GM21526 (cell line): Measurements from ENCODE around the gene ARHGEF25.
"Not testable (repeated sequence)": the region's sequence is repeated elsewhere in the genome, so short reads cannot be mapped to it uniquely, and the experiment has no call there.

Source experiments
- ATAC-seq: cut with Tn5 transposase; IDR thresholded peaks from one replicate; pipeline ENCODE4 v1.9.1; 2021; ENCODE audit warnings: moderate library complexity; ENCODE audit not compliant: unreplicated experiment, low FRiP score

ARHGEF25 gene

DNA sequence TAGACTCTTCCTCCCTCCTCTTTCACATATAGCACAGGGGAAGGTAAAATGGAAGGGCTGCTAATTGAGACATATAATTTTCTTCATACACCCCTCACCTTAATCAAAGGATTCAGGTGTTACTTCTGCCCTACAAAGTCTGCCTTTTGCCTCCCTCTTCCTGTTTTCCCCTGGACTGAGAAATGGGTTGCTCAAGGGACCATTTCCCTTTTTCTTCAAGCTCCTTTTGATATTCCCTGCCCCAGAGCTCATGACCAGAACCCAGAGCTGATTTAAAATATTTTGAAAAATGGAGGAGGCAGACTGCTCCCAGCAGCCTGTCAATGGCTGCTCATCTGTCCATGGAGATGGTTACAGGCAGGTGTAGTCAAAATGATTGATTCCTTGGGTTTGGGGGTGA lies 26.5 kb upstream of the ARHGEF25 start:
- no peak for ATAC-seq

DNA sequence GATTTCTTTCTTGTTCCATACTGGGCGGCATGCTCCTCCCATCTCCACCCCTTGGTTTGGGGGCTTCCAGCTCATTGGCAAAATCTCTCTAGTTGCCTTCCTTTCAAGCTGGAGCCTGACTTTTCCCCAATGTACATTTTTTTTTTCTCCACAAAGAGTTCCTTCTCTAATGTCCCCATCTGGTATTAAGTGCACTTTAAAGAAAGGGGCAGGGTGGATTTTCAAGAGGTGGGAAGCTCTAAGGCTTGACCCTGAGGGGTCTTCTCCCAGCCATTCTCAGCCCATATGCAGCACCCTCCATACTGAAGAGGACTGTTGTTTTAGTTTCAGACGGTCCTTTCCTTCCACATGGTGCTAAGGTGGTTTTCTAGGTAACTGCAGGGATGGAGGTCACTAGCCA lies 26.1 kb upstream of the ARHGEF25 start:
- ATAC-seq, result no peak

DNA sequence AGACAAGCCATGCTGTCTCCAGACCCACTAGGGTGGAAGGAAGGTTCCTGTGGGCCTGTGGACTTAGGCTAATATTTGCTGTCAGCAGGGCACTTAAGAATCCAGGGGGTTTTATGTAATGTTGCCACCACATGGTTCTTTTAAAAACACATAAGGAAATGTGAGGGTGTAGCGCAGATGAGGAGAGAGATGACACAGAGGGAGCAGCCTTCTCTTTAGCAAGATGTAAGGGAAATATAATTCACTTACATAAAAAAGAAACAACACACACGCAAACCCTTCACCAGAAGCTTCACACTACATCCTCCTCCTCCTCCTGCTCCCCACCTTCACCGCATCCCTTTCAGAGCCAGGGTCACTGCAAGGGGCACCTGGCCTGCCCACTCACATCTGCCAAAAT lies 25.1 kb upstream of the ARHGEF25 start:
- no peak for ATAC-seq

DNA sequence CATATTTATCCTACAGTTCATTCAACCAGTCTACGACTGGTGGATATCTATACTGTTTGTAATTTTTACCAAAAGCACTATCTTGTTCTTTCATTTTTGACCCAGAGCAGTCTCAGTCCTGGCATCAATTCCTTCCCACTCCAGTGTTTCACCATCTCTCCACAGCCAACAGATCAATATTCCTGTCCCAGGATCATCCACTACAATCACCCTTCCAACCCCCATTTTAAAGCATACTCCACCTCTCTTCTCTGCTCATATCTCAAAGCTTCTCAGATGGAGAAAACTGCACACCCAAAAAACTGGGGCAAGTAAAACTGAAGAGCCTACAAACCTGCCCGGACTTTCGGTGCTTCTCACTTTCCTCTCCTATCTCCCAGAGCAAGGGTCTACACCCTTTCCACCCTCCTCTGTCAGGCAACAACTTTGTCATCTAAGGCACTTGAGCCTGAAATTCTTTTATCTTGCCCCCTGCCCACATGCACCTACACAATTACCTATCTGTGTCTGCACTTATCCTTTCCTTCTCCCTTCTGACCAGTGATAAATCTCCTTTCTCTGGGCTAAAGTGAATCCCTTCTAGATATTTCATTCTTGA lies 24.3 kb upstream of the ARHGEF25 start:
- no peak for ATAC-seq

DNA sequence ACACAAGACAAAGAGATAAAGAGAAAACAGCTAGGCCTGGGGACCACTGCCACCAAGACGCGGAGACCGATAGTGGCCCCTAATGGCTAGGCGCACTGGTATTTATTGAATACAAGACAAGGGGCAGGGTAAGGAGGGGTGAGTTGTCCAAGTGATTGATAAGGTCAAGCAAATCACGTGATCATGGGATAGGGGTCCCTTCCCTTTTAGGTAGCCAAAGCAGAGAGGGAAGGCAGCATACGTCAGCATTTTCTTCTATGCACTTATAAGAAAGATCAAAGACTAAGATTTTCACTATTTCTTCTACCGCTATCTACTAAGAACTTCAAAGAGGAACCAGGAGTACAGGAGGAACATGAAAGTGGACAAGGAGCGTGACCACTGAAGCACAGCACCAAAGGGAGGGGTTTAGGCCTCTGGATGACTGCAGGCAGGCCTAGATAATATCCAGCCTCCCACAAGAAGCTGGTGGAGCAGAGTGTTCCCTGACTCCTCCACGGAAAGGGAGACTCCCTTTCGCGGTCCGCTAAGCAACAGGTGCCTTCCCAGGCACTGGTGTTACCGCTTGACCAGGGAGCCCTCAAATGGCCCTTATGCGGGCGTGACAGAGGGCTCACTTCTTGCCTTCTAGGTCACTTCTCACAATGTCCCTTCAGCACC lies 22.2 kb upstream of the ARHGEF25 start:
- not testable (repeated sequence) for ATAC-seq

DNA sequence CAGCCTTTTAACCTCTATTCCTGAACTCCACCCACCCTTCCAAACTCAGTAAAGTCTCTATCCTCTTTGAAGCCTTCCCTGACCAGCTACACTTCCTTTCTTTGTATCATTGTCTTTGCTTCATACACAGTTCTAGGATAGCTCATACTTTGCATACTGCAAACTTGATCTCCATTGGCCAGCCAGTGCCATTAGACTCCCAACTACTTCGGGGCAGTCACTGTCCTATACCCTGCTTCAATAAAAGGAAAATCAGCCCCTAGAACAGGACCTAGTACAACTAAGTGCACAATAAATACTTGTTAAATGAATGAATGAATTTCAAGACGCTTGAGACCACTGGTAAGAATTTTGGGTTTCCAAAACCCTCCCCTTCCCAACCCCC lies 20.8 kb upstream of the ARHGEF25 start:
- no peak for ATAC-seq

GRCh38 chr12:57590864-57591781 lies 20.1 kb upstream of the ARHGEF25 start, which contains the start of gene PIP4K2C:
TSS of gene PIP4K2C (plus strand) at chr12:57591192. CDS start at chr12:57591290, 98 bp downstream.
- ATAC-seq, result peak; percentile 88

DNA sequence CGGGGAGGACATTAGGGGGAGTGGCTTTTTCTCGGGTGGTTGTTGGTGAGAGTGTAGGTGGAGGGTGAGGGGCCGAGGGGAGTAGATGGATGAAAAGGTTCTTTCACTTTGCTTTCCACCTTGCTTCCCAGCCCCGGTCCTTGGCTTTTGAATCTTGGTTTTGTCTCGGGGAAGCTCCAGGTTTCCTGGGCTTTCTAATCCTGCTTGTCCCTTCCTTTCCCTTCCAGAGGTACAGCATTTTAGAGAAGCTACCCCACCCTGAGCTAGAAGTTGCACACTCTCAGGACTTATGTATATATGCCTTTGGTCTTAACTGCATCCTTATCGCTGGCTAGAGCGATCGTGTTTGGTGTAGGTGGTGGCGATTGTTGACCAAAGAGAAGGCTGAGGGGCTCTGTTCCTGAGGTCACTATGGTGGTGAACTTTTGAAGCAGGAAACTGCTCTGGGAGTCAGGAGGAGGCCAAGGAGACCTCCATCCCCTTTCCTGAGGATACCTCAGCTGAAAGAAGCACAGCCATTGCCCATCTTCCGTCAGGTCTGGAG lies 19.4 kb upstream of the ARHGEF25 start:
- no peak for ATAC-seq

- ATAC-seq, result no peak
Measured at GRCh38 chr12:57592551-57593165, 18.6 kb upstream of the ARHGEF25 start.

DNA sequence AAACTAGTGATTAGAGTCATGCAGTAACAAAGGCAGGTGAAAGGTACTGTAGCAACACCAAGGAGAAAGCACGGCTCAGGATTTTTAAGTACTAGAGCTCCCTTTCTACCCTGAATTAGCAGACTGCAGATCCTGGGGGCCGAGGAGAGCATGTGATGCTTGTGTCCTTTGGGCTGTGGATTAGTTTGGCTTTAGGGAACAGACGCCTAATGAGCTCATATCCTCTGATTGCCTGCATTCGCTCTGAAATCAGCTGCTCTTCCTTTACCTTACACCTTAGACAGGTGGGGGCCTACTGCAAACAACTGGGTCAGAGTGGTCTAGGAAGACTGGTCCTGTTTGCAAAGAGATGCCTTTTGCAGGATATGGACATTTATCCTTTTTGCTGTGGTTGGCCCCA lies 18.0 kb upstream of the ARHGEF25 start:
- ATAC-seq, result no peak

DNA sequence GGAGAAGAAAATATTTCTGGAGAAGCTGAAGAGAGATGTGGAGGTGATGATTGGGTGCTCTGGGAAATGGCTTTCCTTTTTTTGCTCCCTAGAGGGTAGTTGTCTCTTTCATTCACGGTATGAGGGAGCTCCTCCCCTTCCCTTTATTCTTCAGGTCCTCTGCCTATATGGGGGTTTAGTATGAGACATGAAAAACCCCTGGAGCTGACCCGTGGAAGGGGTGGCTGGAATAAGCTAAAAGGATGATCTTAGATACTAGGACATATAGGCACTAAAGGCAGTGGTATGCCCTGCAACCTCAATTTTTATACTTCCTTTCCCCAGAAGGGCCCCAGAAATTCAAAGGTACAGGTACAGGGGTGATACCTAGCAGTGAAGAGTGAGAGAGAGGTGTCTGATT lies 10.8 kb upstream of the ARHGEF25 start:
- no peak for ATAC-seq

DNA sequence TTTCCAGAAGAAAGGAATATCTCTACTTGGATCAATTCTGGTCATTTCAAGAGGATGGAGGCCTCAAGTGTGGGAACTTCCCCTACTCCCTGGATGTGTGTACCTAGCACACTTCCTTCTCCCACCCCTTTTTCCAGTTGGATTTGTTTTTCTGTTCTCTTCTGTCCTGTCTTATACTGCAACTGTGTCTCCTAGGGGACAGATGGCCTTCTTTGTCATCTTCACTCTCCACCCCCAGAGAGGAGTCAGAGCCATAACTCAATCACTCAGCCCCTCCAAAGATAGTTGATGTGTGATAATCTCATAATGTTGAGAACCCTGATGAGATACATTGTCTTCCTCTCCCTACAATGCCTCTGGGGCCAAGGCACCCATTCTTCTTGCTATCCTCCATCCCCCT lies 8.7 kb upstream of the ARHGEF25 start:
- no peak for ATAC-seq

DNA sequence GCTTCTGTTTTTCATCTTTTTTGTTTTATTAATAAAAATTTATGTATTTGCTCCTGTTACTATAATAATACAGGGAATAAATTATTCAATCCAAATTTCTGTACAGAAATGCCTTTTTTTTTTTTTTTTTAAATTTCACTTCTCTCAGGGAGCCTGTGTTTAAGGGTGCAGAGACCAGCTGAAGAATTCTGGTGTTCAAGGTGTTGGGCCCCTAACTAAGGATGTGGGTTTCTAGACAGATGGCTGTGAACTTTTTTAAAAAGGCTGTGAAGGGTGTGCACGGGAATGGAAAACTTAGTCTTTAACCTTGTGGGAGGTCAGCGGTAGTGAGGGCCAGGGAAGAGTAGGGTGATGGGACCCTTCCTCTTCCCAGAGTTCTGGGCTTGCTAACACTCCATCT lies 7.9 kb upstream of the ARHGEF25 start:
- ATAC-seq, result no peak

DNA sequence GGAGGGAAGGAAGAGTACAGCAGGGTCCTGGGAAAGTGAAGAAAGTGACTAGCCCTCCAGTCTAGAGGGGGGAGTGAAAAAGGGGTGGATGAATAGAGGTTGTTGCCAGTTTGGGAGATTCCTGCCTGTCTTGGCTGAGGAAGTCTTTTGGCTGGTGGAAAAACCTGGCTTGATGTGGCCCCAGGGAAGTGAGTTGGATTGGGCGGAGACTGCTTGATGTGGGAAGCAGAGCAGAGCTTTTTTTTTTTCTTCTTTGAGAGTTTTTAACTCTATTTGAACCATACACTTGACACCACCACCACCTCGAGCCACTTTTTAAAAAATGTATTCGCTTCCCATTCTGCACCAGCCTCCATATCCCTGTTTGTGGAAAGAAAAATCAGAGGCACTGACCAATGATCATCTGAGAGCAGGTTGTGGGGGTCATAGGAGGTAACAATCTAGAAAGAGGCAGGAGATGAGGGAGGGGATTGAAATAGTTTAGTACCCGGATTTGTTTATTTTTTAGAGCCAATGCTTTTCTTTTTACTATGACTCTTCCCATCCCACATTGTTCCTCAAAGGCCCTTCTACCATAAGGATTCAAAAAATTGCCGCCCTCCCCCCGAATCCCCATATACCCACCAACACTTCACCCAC lies 7.3 kb upstream of the ARHGEF25 start:
- no peak for ATAC-seq

GRCh38 chr12:57604454-57604991 lies 6.7 kb upstream of the ARHGEF25 start, which contains the start of gene DTX3:
TSS of gene DTX3 (plus strand) at chr12:57604824. CDS start at chr12:57606518, 1,694 bp downstream.
- ATAC-seq, result no peak

- no peak for ATAC-seq
Measured at GRCh38 chr12:57604992-57605810, 6.0 kb upstream of the ARHGEF25 start.

GRCh38 chr12:57605811-57606311 lies 5.4 kb upstream of the ARHGEF25 start:
- ATAC-seq, result no peak

- ATAC-seq, result no peak
Measured at GRCh38 chr12:57606399-57606798, 4.8 kb upstream of the ARHGEF25 start.

GRCh38 chr12:57606821-57607220 lies 4.4 kb upstream of the ARHGEF25 start:
- ATAC-seq, result no peak
